CD4-positive, alpha-beta T cell (primary cell): Measurements from ENCODE around the gene R3HDM2. TPM values are rescaled to one million over a fixed set of nuclear protein-coding genes. Genes with fewer than 3 reads are reported as not detected.

Experiments used
- ATAC-seq: fragments of 200-7000 bp; cut with Tn5 transposase; one replicate; pipeline ENCODE4 v1.10.0; 2022; ENCODE audit warnings: mild to moderate bottlenecking; ENCODE audit not compliant: poor library complexity
- CTCF ChIA-PET: fragments of 350-600 bp; sonication (Branson Sonifier 250); formaldehyde crosslinking; loops from one replicate; lab custom pipeline; 2021; ENCODE audit warnings: antibody characterized with exemption, inconsistent platforms; lab: Charles Lee
- POLR2A ChIA-PET: fragments of 350-600 bp; sonication (Branson Sonifier 250); formaldehyde crosslinking; loops from one replicate; lab custom pipeline; 2021; ENCODE audit warnings: antibody characterized with exemption, inconsistent platforms; lab: Charles Lee
- DNase-seq, 14 experiments: peaks; one replicate each; pipeline ENCODE4 v3.0.0-alpha.2; 2013 to 2020; ENCODE audit warnings: mixed read lengths in 2 of 14
- H3K27ac ChIP-seq, 2 donors: one replicate each; pipeline versions ENCODE4 v1.5.1 to v1.7.0; 2013; ENCODE audit warnings: low read length in 2 of 2, low read depth in 1 of 2, mild to moderate bottlenecking in 1 of 2
- H3K27me3 ChIP-seq, 2 experiments: 1 replicate in 1 of 2; 2 replicates in 1 of 2; pipeline versions ENCODE4 v1.6.1 to v1.7.0; 2013; ENCODE audit warnings: low read length in 2 of 2, control low read depth in 1 of 2, mild to moderate bottlenecking in 1 of 2, moderate library complexity in 1 of 2; ENCODE audit not compliant: insufficient read depth in 2 of 2, control insufficient read depth in 1 of 2
- H3K36me3 ChIP-seq: one replicate; pipeline ENCODE4 v1.6.1; 2013; ENCODE audit warnings: low read length, control low read depth; ENCODE audit not compliant: insufficient read depth
- H3K4me1 ChIP-seq: one replicate; pipeline ENCODE4 v1.6.1; 2013; ENCODE audit warnings: low read length, control low read depth; ENCODE audit not compliant: insufficient read depth
- H3K4me3 ChIP-seq: one replicate; pipeline ENCODE4 v1.5.1; 2013; ENCODE audit warnings: mild to moderate bottlenecking, low read length, moderate library complexity
- H3K9me3 ChIP-seq, 2 experiments: 1 replicate in 1 of 2; 2 replicates in 1 of 2; pipeline versions ENCODE4 v1.6.1 to v1.7.0; 2013; ENCODE audit warnings: low read length in 2 of 2, mild to moderate bottlenecking in 2 of 2, control low read depth in 1 of 2, moderate library complexity in 1 of 2; ENCODE audit not compliant: control insufficient read depth in 1 of 2, insufficient read depth in 1 of 2
- H3K27ac Mint-ChIP-seq: one replicate; pipeline ENCODE4 v1.8.0; 2020; ENCODE audit warnings: mixed read lengths
- H3K27me3 Mint-ChIP-seq: one replicate; pipeline ENCODE4 v1.8.0; 2021; ENCODE audit warnings: mixed read lengths
- H3K36me3 Mint-ChIP-seq: one replicate; pipeline ENCODE4 v1.8.0; 2021; ENCODE audit warnings: low read depth, mixed read lengths
- H3K4me1 Mint-ChIP-seq: one replicate; pipeline ENCODE4 v1.8.0; 2021; ENCODE audit warnings: low read depth, mixed read lengths
- H3K4me3 Mint-ChIP-seq: one replicate; pipeline ENCODE4 v1.8.0; 2020; ENCODE audit warnings: mild to moderate bottlenecking, mixed read lengths
- H3K9me3 Mint-ChIP-seq: one replicate; pipeline ENCODE4 v1.8.0; 2020; ENCODE audit warnings: mixed read lengths
- CTCF ChIP-seq: fragments of 200-600 bp; IDR thresholded peaks from one replicate; pipeline ENCODE4 v1.8.0; 2022; ENCODE audit warnings: antibody characterized with exemption, mild to moderate bottlenecking
- intact Hi-C, 2 experiments: fragments of 100-400 bp; cut with DNase I in 1 of 2; cut with micrococcal nuclease in 1 of 2; formaldehyde crosslinking; loops; one replicate each; pipeline versions ENCODE4 v1.15.1 to v1.9.0; 2023 to 2025; cut with DNase I, micrococcal nuclease
- total RNA-seq, 174 experiments: library from RNA in 2 of 174; stranded (reverse) in 2 of 174; gene quantifications; one replicate each; pipeline ENCODE4 v1.2.3 and lab custom pipeline; 2021 to 2026

The R3HDM2 gene
- total RNA-seq, 2 experiments from 2014 or later, result 106 to 115 TPM

DNA sequence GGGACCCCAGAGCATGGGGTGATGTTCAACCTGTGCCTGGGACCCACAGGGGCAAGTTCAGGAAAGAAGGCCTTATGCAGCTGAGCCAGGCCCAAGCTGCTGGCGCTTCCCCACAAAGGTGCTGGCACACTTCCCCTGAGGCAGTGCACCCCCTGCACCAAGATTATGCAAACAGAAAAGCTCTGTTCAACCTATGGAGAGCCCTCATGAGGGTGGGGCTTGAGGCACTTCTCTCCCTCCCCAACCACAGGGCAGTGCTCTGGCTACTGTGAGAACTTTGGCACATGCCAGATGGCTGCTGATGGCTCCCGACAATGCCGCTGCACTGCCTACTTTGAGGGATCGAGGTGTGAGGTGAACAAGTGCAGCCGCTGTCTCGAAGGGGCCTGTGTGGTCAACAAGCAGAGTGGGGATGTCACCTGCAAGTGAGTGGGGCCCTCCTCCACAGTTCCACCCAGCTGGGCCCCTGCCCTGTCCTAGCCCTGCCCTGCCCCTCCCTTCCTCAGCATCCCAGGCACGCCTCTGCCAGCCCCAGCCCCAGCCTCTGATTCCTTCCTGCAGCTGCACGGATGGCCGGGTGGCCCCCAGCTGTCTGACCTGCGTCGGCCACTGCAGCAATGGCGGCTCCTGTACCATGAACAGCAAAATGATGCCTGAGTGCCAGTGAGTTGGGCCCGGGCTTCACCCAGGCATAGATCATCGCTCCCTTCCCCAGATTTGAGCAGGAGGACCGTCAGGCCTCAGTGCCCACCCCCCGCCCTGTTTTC lies 219.7 kb downstream of the R3HDM2 start:
- no peaks in the 10 kb centered on the region for H3K9me3 Mint-ChIP-seq
- Histone ChIP-seq H3K4me3 (no peak overlapping the region), H3K27ac (no peak overlapping the region), H3K36me3 (no peaks in the 10 kb centered on the region), H3K4me1 (peaks cover 33% of the 10 kb centered on the region), H3K27me3 (peaks cover 25 to 28% of the 10 kb centered on the region in 2 experiments), H3K9me3 (peaks cover 0 to 4% of the 10 kb centered on the region in 2 experiments)
- CTCF ChIA-PET, result no interaction called here
- no peaks in the 10 kb centered on the region for H3K36me3 Mint-ChIP-seq
- H3K27me3 Mint-ChIP-seq, result peaks cover 30% of the 10 kb centered on the region
- POLR2A ChIA-PET, result no interaction called here
- H3K27ac Mint-ChIP-seq, result no peak overlapping the region
- H3K4me3 Mint-ChIP-seq, result no peak overlapping the region
- ATAC-seq, result no peak
- peaks cover 29% of the 10 kb centered on the region for H3K4me1 Mint-ChIP-seq
- no peak for TF ChIP-seq CTCF
- DNase-seq, result no peak
- intact Hi-C loops, result no loop called here

DNA sequence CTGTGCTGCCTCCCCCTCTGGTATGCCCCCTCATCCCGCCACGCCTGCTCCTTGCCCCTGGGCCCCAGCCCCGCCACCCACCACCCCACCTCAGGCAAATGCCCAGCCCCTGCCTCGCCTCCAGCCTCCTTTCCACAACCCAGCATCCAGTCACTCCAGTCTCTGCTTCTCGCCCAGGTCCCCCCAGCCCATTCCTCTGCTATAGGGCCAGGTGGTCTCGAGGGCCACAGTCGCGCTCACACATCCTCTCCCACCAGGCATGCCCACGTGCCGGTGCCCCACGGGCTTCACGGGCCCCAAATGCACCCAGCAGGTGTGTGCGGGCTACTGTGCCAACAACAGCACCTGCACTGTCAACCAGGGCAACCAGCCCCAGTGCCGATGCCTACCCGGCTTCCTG lies 220.4 kb downstream of the R3HDM2 start:
- Histone ChIP-seq H3K4me3 (no peak overlapping the region), H3K4me1 (peaks cover 27% of the 10 kb centered on the region), H3K9me3 (peaks cover 0 to 4% of the 10 kb centered on the region in 2 experiments), H3K36me3 (no peaks in the 10 kb centered on the region), H3K27me3 (peaks cover 18 to 21% of the 10 kb centered on the region in 2 experiments), H3K27ac (no peak overlapping the region)
- ChIA-PET POLR2A (no interaction called here), CTCF (no interaction called here)
- H3K36me3 Mint-ChIP-seq, result no peaks in the 10 kb centered on the region
- ATAC-seq, result no peak
- no peak for TF ChIP-seq CTCF
- peaks cover 24% of the 10 kb centered on the region for H3K27me3 Mint-ChIP-seq
- intact Hi-C loops, result no loop called here
- peaks cover 23% of the 10 kb centered on the region for H3K4me1 Mint-ChIP-seq
- DNase-seq, result no peak
- H3K27ac Mint-ChIP-seq, result no peak overlapping the region
- no peak overlapping the region for H3K4me3 Mint-ChIP-seq
- H3K9me3 Mint-ChIP-seq, result no peaks in the 10 kb centered on the region

GRCh38 chr12:57209916-57210315 lies 220.9 kb downstream of the R3HDM2 start:
- ATAC-seq (no peak), DNase-seq (no peak)
- no peaks in the 10 kb centered on the region for H3K36me3 Mint-ChIP-seq
- H3K4me3 Mint-ChIP-seq, result no peak overlapping the region
- Histone ChIP-seq H3K36me3 (no peaks in the 10 kb centered on the region), H3K4me3 (no peak overlapping the region), H3K27me3 (peaks cover 13 to 16% of the 10 kb centered on the region in 2 experiments), H3K4me1 (peaks cover 21% of the 10 kb centered on the region), H3K27ac (no peak overlapping the region), H3K9me3 (peaks cover 0 to 4% of the 10 kb centered on the region in 2 experiments)
- H3K4me1 Mint-ChIP-seq, result peaks cover 17% of the 10 kb centered on the region
- intact Hi-C loops, result no loop called here
- POLR2A ChIA-PET, result no interaction called here
- TF ChIP-seq CTCF, result no peak
- CTCF ChIA-PET, result no interaction called here
- no peaks in the 10 kb centered on the region for H3K9me3 Mint-ChIP-seq
- peaks cover 18% of the 10 kb centered on the region for H3K27me3 Mint-ChIP-seq
- H3K27ac Mint-ChIP-seq, result no peak overlapping the region
